Right lobe of liver (tissue), 6 donors: Measurements from ENCODE around the gene PHF21B. TPM values are rescaled to one million over a fixed set of nuclear protein-coding genes. Genes with fewer than 3 reads are reported as not detected.

Experiments
- ATAC-seq, 4 donors: fragments of 200-7000 bp; cut with Tn5 transposase; one replicate each; pipeline ENCODE4 v1.9.1; 2020; ENCODE audit warnings: mild to moderate bottlenecking in 4 of 4, moderate library complexity in 4 of 4
- DNase-seq, 3 donors: peaks; one replicate each; pipeline ENCODE4 v3.0.0-alpha.2; 2020
- H3K27ac ChIP-seq, 3 donors: fragments of 200-600 bp; one replicate each; pipeline ENCODE4 v1.8.0; 2022
- H3K27me3 ChIP-seq, 2 donors: fragments of 200-600 bp; one replicate each; pipeline ENCODE4 v1.8.0; 2022
- H3K36me3 ChIP-seq, 4 donors: fragments of 200-600 bp; sonication (generic) in 1 of 4; one replicate each; pipeline versions ENCODE4 v1.5.1 to v1.8.0; 2017 to 2022; ENCODE audit warnings: control low read depth in 1 of 4
- H3K4me1 ChIP-seq, 4 donors: fragments of 200-600 bp; sonication (generic) in 1 of 4; one replicate each; pipeline versions ENCODE4 v1.5.1 to v1.8.0; 2017 to 2022; ENCODE audit warnings: control low read depth in 1 of 4
- H3K4me3 ChIP-seq, 3 donors: fragments of 200-600 bp; one replicate each; pipeline ENCODE4 v1.8.0; 2022
- H3K9me3 ChIP-seq, 4 donors: fragments of 200-600 bp; sonication (generic) in 1 of 4; one replicate each; pipeline versions ENCODE4 v1.5.1 to v1.8.0; 2017 to 2022; ENCODE audit warnings: control low read depth in 1 of 4
- POLR2A ChIP-seq: fragments of 450-650 bp; IDR thresholded peaks from one replicate; pipeline ENCODE4 v1.6.1; 2017; ENCODE audit warnings: antibody characterized with exemption, mild to moderate bottlenecking
- WGBS: methylation state at CpG from one replicate; pipeline ENCODE4 v1.1.6; 2018; ENCODE audit warnings: low coverage, low lambda C conversion rate; ENCODE audit not compliant: insufficient coverage; ENCODE audit errors: missing lambda C conversion rate; 5-methylcytosine and 5-hydroxymethylcytosine counted together
- intact Hi-C, 2 donors: fragments of 100-400 bp; cut with DNase I; formaldehyde crosslinking; loops; one replicate each; pipeline versions ENCODE4 v1.11.2 to v1.14.1; 2022
- total RNA-seq, 6 experiments: library from RNA; depleted of rRNA in 2 of 6; stranded (reverse); fragments of >200 nt in 2 of 6; fragmentation: NEBNext Ultra II Directional in 3 of 6; extraction: Animal tissue kit (Norgen Biotek cat#: 25700) in 3 of 6; gene quantifications; one replicate each; pipeline versions ENCODE4 v1.1.0 to v1.2.4, GENCODE V29; 2016 to 2023
- TF ChIP-seq, protein P1 (sequence below), 4 donors: fragments of 200-600 bp in 3 of 4; fragments of 450-650 bp in 1 of 4; IDR thresholded peaks; one replicate each; pipeline versions ENCODE4 v1.5.1 to v1.8.0; 2016 to 2022; ENCODE audit warnings: antibody characterized with exemption in 4 of 4, mild to moderate bottlenecking in 2 of 4
- donor health status: DM: no; HTN: yes; CAD: no.
- donor health status: DM: no; HTN: no; CAD: no.
- donor health status: DM: no; HTN: no; CAD: no.
- donor health status: DM: no; HTN: yes; CAD: no.
- donor health status: DM: no; HTN: yes; CAD: no.

Gene PHF21B
- total RNA-seq, 6 experiments from 2014 or later = not detected

DNA sequence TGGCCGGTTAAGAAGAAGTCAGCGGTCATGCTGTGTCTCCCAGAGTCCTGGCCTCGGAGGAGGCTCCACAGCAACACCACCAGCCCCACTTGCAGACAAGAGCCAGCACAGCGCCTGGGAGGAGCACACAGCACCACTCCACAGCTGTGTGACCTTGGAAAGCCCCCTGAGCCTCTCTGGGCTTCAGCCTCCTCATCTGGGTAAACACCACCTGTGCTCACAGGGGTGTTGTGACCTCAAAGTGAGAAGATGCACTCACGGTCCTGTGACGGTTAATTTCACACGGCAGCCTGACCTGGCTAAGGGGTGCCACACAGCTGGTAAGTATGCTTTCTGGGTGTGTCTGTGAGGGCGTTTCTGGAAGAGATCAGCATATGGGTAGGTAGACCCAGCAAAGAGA, 54.7 kb downstream of the PHF21B start:
- H3K27ac ChIP-seq = no peak overlapping the region
- TF ChIP-seq, protein P1, sequence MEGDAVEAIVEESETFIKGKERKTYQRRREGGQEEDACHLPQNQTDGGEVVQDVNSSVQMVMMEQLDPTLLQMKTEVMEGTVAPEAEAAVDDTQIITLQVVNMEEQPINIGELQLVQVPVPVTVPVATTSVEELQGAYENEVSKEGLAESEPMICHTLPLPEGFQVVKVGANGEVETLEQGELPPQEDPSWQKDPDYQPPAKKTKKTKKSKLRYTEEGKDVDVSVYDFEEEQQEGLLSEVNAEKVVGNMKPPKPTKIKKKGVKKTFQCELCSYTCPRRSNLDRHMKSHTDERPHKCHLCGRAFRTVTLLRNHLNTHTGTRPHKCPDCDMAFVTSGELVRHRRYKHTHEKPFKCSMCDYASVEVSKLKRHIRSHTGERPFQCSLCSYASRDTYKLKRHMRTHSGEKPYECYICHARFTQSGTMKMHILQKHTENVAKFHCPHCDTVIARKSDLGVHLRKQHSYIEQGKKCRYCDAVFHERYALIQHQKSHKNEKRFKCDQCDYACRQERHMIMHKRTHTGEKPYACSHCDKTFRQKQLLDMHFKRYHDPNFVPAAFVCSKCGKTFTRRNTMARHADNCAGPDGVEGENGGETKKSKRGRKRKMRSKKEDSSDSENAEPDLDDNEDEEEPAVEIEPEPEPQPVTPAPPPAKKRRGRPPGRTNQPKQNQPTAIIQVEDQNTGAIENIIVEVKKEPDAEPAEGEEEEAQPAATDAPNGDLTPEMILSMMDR (IDR thresholded peaks at IDR 0.05) = no peak
- no peak for TF ChIP-seq POLR2A
- ATAC-seq (no peak), DNase-seq (no peak)
- H3K4me1 ChIP-seq = no peaks in the 10 kb centered on the region
- 44% methylated on average over 4 of the region's 8 CpGs for WGBS
- no peaks in the 10 kb centered on the region for H3K27me3 ChIP-seq
- H3K4me3 ChIP-seq = no peak overlapping the region
- no peaks in the 10 kb centered on the region for H3K9me3 ChIP-seq
- intact Hi-C loops = no loop called here
- no peaks in the 10 kb centered on the region for H3K36me3 ChIP-seq

DNA sequence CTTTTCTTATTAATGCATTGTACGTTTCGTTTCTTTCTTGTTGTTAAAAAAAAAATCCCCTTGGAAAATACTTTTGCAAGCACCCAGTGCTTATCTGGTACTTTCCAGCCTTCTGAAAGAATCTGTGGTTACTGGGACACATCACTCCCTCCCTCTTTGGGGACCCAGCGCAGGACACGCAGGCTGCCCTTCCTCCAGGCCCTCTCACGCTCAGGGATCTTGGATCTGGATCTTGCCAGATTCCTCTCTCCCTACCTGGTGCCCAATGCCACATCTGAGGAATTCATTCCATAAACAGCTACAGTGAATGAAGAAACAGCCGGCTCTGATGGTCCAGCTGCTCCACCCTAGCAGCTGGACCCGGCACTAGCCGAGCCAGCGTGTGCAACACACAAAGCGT, 55.7 kb downstream of the PHF21B start:
- Histone ChIP-seq H3K4me1 (no peaks in the 10 kb centered on the region), H3K27me3 (no peaks in the 10 kb centered on the region), H3K36me3 (no peaks in the 10 kb centered on the region), H3K9me3 (no peaks in the 10 kb centered on the region), H3K27ac (no peak overlapping the region), H3K4me3 (no peak overlapping the region)
- ATAC-seq = no peak
- WGBS = 43% methylated on average over 7 of the region's 10 CpGs
- DNase-seq = no peak
- intact Hi-C loops = no loop called here
- TF ChIP-seq, protein P1 (IDR thresholded peaks at IDR 0.05) = no peak
- TF ChIP-seq POLR2A = no peak

DNA sequence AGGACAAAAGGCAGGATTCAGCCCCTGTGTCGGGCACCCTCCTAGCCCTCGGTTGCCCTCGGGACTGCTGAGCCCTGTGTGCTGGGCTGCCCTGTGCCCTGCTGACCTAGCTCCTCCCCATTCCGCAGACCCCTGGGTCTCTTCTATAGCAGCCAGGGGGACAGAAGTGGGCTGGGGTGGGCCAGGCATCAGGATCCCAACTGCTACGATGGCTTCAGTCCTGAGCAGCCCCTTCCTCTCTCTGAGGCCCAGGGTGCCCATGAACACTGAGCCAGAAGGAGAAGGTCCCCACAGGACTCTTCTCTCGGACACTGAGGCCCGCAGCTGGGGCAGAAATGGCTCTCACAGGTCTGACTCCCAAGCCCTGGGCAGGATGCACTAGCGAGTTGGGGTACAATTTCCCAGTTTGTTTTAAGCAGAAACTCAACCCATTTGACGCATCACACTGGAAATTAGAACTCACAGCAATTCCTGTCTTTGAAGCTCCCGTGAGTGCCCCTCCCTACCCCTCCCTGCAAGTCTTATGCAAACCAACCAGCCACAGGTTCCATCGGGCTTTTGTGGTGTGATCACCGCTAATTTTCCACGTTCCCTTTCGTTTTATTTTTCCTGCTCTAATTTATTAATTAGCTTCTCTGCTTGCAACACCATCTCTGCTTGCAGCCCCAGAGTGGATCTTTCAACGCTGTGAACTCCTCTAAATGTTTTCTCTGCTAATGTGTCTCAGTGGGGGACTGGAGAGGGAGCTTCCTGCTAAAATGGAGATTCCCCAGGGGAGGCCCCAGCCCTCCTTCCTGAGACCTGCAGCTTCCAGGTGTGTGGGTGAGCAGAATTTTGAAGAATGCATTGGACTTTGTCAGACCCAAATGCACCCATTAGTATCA, 56.7 kb downstream of the PHF21B start:
- DNase-seq = no peak
- H3K27me3 ChIP-seq = no peaks in the 10 kb centered on the region
- no peaks in the 10 kb centered on the region for H3K4me1 ChIP-seq
- no peak overlapping the region for H3K27ac ChIP-seq
- H3K9me3 ChIP-seq = no peaks in the 10 kb centered on the region
- intact Hi-C loops = no loop called here
- no peak for TF ChIP-seq POLR2A
- TF ChIP-seq, protein P1 (IDR thresholded peaks at IDR 0.05) = no peak
- H3K4me3 ChIP-seq = no peak overlapping the region
- 20% methylated on average over 9 of the region's 15 CpGs for WGBS
- no peaks in the 10 kb centered on the region for H3K36me3 ChIP-seq
- no peak for ATAC-seq

DNA sequence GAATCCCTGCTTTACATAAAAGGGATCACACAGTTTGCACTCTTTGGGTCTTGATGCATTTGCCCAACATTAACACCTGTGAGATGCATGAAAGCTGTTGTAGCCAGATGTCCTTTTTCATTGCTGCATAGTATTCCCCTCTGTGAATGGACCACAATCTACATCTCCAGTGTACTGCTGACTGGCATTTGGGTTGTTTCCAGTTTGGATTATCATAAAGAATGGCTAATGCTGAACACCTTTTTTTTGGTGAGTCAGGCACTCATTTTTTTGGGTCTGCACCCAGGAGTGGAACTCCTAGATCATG, 58.3 kb downstream of the PHF21B start:
- Histone ChIP-seq H3K9me3 (no peaks in the 10 kb centered on the region), H3K27ac (no peak overlapping the region), H3K4me1 (no peaks in the 10 kb centered on the region), H3K4me3 (no peak overlapping the region), H3K36me3 (no peaks in the 10 kb centered on the region), H3K27me3 (no peaks in the 10 kb centered on the region)
- intact Hi-C loops = no loop called here
- DNase-seq = no peak
- no peak for TF ChIP-seq POLR2A
- TF ChIP-seq, protein P1 (IDR thresholded peaks at IDR 0.05) = no peak
- ATAC-seq = no peak
